ENCODE results near the gene ZDHHC19.
"Not testable (repeated sequence)": the region's sequence is repeated elsewhere in the genome, so short reads cannot be mapped to it uniquely, and the experiment has no call there.

The ZDHHC19 gene

GRCh38 chr3:196222876-196223595, 11.8 kb upstream of the ZDHHC19 start:
- no peak for DNase-seq

- DNase-seq, result no peak
Observed at GRCh38 chr3:196220991-196221390, 9.8 kb upstream of the ZDHHC19 start.

- DNase-seq, result no peak
Observed at GRCh38 chr3:196220587-196220986, 9.4 kb upstream of the ZDHHC19 start.

- DNase-seq, result no peak
Observed at GRCh38 chr3:196219970-196220311, 8.7 kb upstream of the ZDHHC19 start.

GRCh38 chr3:196219194-196219969, 8.2 kb upstream of the ZDHHC19 start:
- peak; percentile 5 to 48 for DNase-seq

- no peak for DNase-seq
Observed at GRCh38 chr3:196218155-196218712, 7.0 kb upstream of the ZDHHC19 start.

- no peak for DNase-seq
Observed at GRCh38 chr3:196217307-196218154, 6.3 kb upstream of the ZDHHC19 start.

- no peak for DNase-seq
Observed at GRCh38 chr3:196216681-196217211, 5.5 kb upstream of the ZDHHC19 start.

- no peak for DNase-seq
Observed at GRCh38 chr3:196216089-196216564, 4.9 kb upstream of the ZDHHC19 start, which contains the start of gene SLC51A. TSS of gene SLC51A (plus strand) at chr3:196216534. CDS start at chr3:196216713, 179 bp downstream.

GRCh38 chr3:196215493-196216020, 4.4 kb upstream of the ZDHHC19 start:
- no peak for DNase-seq

- DNase-seq, result no peak
Observed at GRCh38 chr3:196214783-196215441, 3.7 kb upstream of the ZDHHC19 start.

GRCh38 chr3:196209944-196210672, 1.1 kb downstream of the ZDHHC19 start:
- DNase-seq, result not testable (repeated sequence)

- DNase-seq, result no peak
Observed at GRCh38 chr3:196208942-196209695, 2.1 kb downstream of the ZDHHC19 start.

- DNase-seq, result no peak
Observed at GRCh38 chr3:196207833-196208607, 3.2 kb downstream of the ZDHHC19 start.

- no peak for DNase-seq
Observed at GRCh38 chr3:196207159-196207832, 3.9 kb downstream of the ZDHHC19 start.

- DNase-seq, result not testable (repeated sequence)
Observed at GRCh38 chr3:196205442-196206205, 5.6 kb downstream of the ZDHHC19 start.

GRCh38 chr3:196203846-196204245, 7.4 kb downstream of the ZDHHC19 start:
- DNase-seq, result no peak

GRCh38 chr3:196202516-196202970, 8.7 kb downstream of the ZDHHC19 start:
- no peak for DNase-seq
